ENCODE results near the gene AR.
A peak's percentile ranks its signal among the peaks of the same experiment; 100 is the strongest.

AR gene

DNA sequence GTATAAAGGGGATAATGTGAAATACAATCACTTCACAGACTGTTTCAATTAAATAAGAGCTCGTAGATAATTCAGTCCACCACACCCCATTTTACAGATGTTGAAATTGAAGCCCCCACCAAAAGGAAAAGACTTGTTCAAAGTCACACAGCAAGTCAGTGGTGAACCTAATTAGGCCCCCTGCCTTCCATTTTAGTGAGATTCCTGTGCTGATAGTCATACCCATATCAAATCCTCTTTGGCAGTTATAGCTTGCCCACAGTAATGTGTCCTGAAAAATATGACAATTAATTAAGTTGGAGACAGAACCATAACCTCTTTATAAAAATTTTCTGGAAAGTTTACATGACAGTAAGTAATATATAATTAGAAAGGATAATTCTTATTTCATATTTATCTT, 58.0 kb downstream of the AR start:
- ChIA-PET CTCF (interaction anchor here (1.1 kb wide), 1 partner anchor 179 kb away, joined by 3 read pairs; no protein-coding TSS in a partner anchor), POLR2A (no interaction called here)
- TF ChIP-seq, protein P1, sequence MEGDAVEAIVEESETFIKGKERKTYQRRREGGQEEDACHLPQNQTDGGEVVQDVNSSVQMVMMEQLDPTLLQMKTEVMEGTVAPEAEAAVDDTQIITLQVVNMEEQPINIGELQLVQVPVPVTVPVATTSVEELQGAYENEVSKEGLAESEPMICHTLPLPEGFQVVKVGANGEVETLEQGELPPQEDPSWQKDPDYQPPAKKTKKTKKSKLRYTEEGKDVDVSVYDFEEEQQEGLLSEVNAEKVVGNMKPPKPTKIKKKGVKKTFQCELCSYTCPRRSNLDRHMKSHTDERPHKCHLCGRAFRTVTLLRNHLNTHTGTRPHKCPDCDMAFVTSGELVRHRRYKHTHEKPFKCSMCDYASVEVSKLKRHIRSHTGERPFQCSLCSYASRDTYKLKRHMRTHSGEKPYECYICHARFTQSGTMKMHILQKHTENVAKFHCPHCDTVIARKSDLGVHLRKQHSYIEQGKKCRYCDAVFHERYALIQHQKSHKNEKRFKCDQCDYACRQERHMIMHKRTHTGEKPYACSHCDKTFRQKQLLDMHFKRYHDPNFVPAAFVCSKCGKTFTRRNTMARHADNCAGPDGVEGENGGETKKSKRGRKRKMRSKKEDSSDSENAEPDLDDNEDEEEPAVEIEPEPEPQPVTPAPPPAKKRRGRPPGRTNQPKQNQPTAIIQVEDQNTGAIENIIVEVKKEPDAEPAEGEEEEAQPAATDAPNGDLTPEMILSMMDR (IDR thresholded peaks at IDR 0.05; ENCODE audit: insufficient read depth, low read length, missing control alignments), result no peak
- no peak overlapping the region for H3K4me3 ChIP-seq (ENCODE audit: low read depth, low read length)
- DNase-seq (ENCODE audit: low read depth, low spot score), result no peak

DNA sequence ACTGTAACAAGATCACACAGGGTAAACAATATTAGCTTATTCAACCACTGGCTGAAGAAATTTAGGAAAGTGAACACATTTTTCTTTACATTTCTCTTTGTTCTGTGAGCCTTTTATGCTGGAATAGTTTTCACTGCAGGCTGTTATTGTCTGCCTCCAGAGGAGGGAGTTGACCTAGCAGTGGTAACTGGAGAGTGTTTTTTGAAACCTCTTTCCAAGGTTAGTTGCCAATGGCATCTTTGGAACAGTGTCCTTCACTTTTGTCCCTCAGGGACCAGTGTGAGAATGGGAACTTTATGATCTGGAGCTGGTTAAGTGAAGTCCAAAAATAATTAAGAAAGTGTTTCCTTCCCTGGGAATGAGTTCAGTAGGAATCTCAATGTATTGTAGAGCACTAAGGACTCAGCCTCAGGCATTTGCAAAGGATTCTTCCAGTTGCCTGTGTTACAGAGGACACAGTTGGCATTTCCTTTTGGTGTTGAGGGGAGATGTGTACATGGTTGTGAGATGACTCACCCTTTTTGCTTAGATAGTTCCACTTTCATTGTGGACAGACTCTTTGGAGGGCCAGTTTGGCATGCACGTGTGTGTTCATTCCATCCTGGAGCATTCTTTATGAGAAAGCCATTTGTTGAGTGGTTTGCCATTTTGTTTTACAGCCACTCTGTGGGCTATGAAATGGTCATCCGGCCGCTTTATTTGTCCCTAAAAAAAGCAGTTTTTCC, 61.3 kb downstream of the AR start:
- TF ChIP-seq, protein P1 (IDR thresholded peaks at IDR 0.05; ENCODE audit: insufficient read depth, low read length, missing control alignments), result no peak
- DNase-seq (ENCODE audit: low read depth, low spot score), result peak; percentile 69
- ChIA-PET POLR2A (no interaction called here), CTCF (interaction anchor here (1.7 kb wide), 1 partner anchor 49 kb away, joined by 4 read pairs; no protein-coding TSS in a partner anchor)
- no peak overlapping the region for H3K4me3 ChIP-seq (ENCODE audit: low read depth, low read length)

DNA sequence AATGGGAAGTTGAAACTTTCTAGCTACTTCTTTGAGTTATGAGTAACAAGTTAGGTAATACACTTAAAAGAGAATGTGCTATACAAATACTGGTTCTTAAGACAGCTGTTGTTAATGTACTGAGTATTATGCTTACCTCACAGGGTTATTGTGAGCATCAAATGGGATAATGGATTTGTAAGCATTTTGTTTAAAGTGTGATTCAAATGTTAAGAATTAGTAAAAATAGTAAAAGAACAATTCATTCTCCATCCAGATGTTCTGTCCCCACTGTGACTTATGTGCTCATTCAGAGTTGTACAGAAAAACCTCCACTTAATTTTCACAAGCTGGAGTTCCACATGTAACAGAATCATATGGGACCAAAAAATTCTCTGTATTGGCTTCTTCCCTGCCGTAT, 63.6 kb downstream of the AR start:
- DNase-seq (ENCODE audit: low read depth, low spot score), result no peak
- POLR2A ChIA-PET, result no interaction called here
- H3K4me3 ChIP-seq (ENCODE audit: low read depth, low read length), result no peak overlapping the region
- CTCF ChIA-PET, result no interaction called here
- TF ChIP-seq, protein P1 (IDR thresholded peaks at IDR 0.05; ENCODE audit: insufficient read depth, low read length, missing control alignments), result no peak

DNA sequence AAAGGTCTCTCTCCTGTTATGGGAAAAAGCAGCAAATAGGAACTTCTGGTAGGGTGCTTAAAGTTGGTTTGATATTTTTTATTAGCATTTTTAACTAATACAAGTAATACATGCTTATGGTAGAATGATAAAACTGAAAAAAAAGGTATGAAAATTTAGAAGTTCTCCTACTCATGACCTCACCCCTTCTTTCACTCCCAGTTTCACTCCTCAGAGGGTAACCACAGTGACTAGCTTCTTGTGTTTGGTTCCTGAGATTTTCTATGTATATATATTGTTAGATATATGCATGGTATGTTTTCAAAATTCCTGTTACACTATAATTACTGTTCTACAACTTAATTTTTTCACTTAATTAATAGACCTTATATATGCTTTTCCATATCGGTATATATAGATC, 66.5 kb downstream of the AR start:
- no peak overlapping the region for H3K4me3 ChIP-seq (ENCODE audit: low read depth, low read length)
- ChIA-PET POLR2A (no interaction called here), CTCF (no interaction called here)
- TF ChIP-seq, protein P1 (IDR thresholded peaks at IDR 0.05; ENCODE audit: insufficient read depth, low read length, missing control alignments), result no peak
- DNase-seq (ENCODE audit: low read depth, low spot score), result no peak

DNA sequence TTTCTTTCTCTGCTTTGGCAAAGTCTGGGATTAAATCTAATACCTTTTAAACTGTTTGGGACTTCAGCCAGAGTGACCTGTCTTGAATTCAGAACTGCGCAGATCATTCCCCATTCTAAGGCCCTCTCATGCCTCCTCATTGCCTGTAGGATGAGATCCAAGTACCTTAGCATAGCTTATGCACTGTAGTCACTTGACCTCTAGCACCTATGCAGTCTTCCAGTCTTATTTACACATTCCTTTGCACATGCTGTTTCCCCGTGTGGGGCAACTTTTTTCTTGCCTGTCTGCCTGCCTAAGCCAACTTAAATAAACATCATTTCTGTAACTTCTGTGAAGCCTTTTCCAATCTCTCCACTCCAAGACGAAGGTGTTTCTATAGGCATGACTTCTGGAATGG, 68.4 kb downstream of the AR start:
- TF ChIP-seq, protein P1 (IDR thresholded peaks at IDR 0.05; ENCODE audit: insufficient read depth, low read length, missing control alignments), result no peak
- CTCF ChIA-PET, result no interaction called here

DNA sequence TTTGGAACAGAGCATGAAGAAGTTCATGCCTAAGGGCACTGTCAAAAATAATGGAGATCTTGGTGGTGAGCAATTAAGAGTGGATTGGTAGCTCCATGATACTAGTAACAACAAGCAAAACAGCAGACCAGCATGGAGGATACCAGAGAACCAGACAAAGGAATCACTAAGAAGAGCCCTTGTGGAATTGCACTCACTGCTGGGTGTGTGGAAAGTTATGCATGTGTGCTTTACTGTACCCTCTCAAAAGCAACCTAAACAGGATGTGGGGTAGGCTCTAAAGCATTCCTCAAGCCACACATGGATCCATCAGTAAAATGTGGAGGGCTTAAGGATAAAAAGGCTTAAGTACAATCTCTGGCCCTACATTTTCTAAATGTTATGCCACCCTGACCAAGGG, 69.5 kb downstream of the AR start:
- ChIA-PET CTCF (no interaction called here), POLR2A (no interaction called here)
- H3K4me3 ChIP-seq (ENCODE audit: low read depth, low read length), result no peak overlapping the region
- TF ChIP-seq, protein P1 (IDR thresholded peaks at IDR 0.05; ENCODE audit: insufficient read depth, low read length, missing control alignments), result no peak
- no peak for DNase-seq (ENCODE audit: low read depth, low spot score)

More for the DNA sequence above, 68.4 kb downstream of the AR start:
- POLR2A ChIA-PET, result no interaction called here
- H3K4me3 ChIP-seq (ENCODE audit: low read depth, low read length), result no peak overlapping the region
- no peak for DNase-seq (ENCODE audit: low read depth, low spot score)
